T-helper 1 cell treated with Interleukin-12 subunit alpha and Interleukin-12 subunit beta and Interleukin-4 antibody, amounts not matched to agents 30 ng/mL and 1 ng/mL, for 36 hours (primary cell): Measurements from ENCODE around the gene IAH1. TPM values are rescaled to one million over a fixed set of nuclear protein-coding genes. Genes with fewer than 3 reads are reported as not detected.

Source experiments
- intact Hi-C: fragments of 100-400 bp; cut with micrococcal nuclease; formaldehyde crosslinking; loops from one replicate; pipeline ENCODE4 v1.15.1; 2024
- total RNA-seq: library from RNA; stranded (reverse); gene quantifications from 2 replicates; pipeline ENCODE4 v1.2.3, GENCODE V29; 2022

IAH1 gene
- total RNA-seq, 1 donor from 2014 or later = 60.7 TPM

- intact Hi-C loops = no loop called here
Observed at GRCh38 chr2:9527995-9528787, 53.8 kb downstream of the IAH1 start.

- intact Hi-C loops = no loop called here
Observed at GRCh38 chr2:9532421-9532820, 58.1 kb downstream of the IAH1 start.

- intact Hi-C loops = no loop called here
Observed at GRCh38 chr2:9533663-9534062, 59.3 kb downstream of the IAH1 start.

GRCh38 chr2:9535177-9535576, 60.8 kb downstream of the IAH1 start:
- intact Hi-C loops = no loop called here

- intact Hi-C loops = no loop called here
Observed at GRCh38 chr2:9536504-9536903, 62.2 kb downstream of the IAH1 start.

DNA sequence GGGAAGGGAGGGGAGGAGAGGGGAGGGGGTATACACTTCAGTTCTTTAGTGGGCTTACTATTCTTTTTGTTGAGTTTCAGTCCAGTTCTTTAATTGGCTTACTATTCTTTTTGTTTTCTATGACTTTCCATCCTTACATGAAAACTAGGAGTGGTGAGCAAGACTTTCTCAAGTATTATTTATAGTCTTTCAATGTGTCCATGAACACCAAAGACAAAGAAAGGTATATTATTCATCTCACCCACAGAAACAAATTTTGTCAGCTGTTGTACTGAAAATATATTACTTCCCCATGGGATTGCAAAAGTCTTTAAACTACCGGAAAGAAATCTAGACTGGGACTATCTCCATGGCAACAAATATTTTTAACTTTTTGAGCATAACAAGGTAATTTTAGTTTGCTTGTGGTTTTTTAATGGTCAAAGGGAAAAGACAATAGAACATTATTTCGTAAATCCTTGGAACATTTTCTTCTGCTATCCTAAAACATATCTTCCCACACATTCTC, 63.7 kb downstream of the IAH1 start:
- intact Hi-C loops = no loop called here

Other genes starting within 250 kb of the IAH1 start
- gene ITGB1BP1, start 51.0 kb upstream of the IAH1 start, total RNA-seq = 108 and 114 TPM in 2 replicates
- 46.0 and 47.9 TPM in 2 replicates for gene CPSF3, start 50.9 kb upstream of the IAH1 start, total RNA-seq
- gene ADAM17, start 81.3 kb downstream of the IAH1 start, total RNA-seq = 27.4 and 28.2 TPM in 2 replicates
- 217 and 223 TPM in 2 replicates for gene YWHAQ, start 156.4 kb downstream of the IAH1 start, total RNA-seq